B cell (primary cell): Measurements from ENCODE around the gene ARL3. TPM values are rescaled to one million over a fixed set of nuclear protein-coding genes. Genes with fewer than 3 reads are reported as not detected.

Source experiments
- ATAC-seq: fragments of 200-7000 bp; cut with Tn5 transposase; one replicate; pipeline ENCODE4 v1.10.0; 2021; ENCODE audit warnings: low read depth, mild to moderate bottlenecking, moderate number of reproducible peaks, moderate library complexity
- CTCF ChIA-PET: fragments of 350-600 bp; sonication (Branson Sonifier 250); formaldehyde crosslinking; loops from one replicate; lab custom pipeline; 2021; ENCODE audit warnings: antibody characterized with exemption, inconsistent platforms; lab: Charles Lee
- POLR2A ChIA-PET: fragments of 350-600 bp; sonication (Branson Sonifier 250); formaldehyde crosslinking; loops from one replicate; lab custom pipeline; 2021; ENCODE audit warnings: antibody characterized with exemption; lab: Charles Lee
- DNase-seq: peaks from one replicate; pipeline ENCODE4 v3.0.0; 2013
- H2AFZ ChIP-seq: 2 replicates; pipeline ENCODE4 v1.6.1; 2012; ENCODE audit warnings: mild to moderate bottlenecking, low read depth, low read length; ENCODE audit not compliant: insufficient read depth, poor library complexity, severe bottlenecking
- H3K27ac ChIP-seq, 2 donors: 1 replicate in 1 of 2; 2 replicates in 1 of 2; pipeline ENCODE4 v1.5.1; 2012 to 2013; ENCODE audit warnings: low read length in 2 of 2, mild to moderate bottlenecking in 2 of 2, moderate library complexity in 1 of 2
- H3K27me3 ChIP-seq, 4 experiments: fragments of 200-600 bp in 1 of 4; sonication (generic) in 1 of 4; replicated peaks in 1 of 4; 1 replicate in 2 of 4; 2 replicates in 2 of 4; pipeline versions ENCODE4 v1.6.1 to v1.7.0; 2013 to 2016; ENCODE audit warnings: low read length in 3 of 4, mild to moderate bottlenecking in 2 of 4, mixed read lengths in 1 of 4, moderate library complexity in 1 of 4; ENCODE audit not compliant: insufficient read depth in 4 of 4, control insufficient read depth in 3 of 4; ENCODE audit errors: control extremely low read depth in 1 of 4
- H3K36me3 ChIP-seq, 2 experiments: replicated peaks in 1 of 2; 1 replicate in 1 of 2; 2 replicates in 1 of 2; pipeline versions ENCODE4 v1.6.1 to v1.7.1; 2013; ENCODE audit warnings: low read length in 1 of 2; ENCODE audit not compliant: insufficient read depth in 2 of 2, control insufficient read depth in 1 of 2; ENCODE audit errors: control extremely low read depth in 1 of 2, extremely low read depth in 1 of 2
- H3K4me1 ChIP-seq, 2 donors: fragments of 200-600 bp in 1 of 2; sonication (generic) in 1 of 2; 1 replicate in 1 of 2; 2 replicates in 1 of 2; pipeline versions ENCODE4 v1.5.1 to v1.6.1; 2013 to 2017; ENCODE audit warnings: low read length in 2 of 2; ENCODE audit not compliant: control insufficient read depth in 2 of 2, insufficient read depth in 2 of 2
- H3K4me2 ChIP-seq: replicated peaks from 2 replicates; pipeline ENCODE3; 2012; ENCODE audit warnings: mild to moderate bottlenecking, low read depth, low read length; ENCODE audit not compliant: poor library complexity, severe bottlenecking
- H3K4me3 ChIP-seq, 5 experiments: fragments of 200-600 bp in 1 of 5; sonication (generic) in 1 of 5; 1 replicate in 3 of 5; 2 replicates in 2 of 5; pipeline versions ENCODE4 v1.5.1 to v1.7.0; 2011 to 2016; ENCODE audit warnings: low read length in 4 of 5, mild to moderate bottlenecking in 4 of 5, low read depth in 2 of 5, control low read depth in 1 of 5, moderate library complexity in 1 of 5; ENCODE audit not compliant: insufficient read depth in 1 of 5; ENCODE audit errors: control extremely low read depth in 1 of 5, extremely low read depth in 1 of 5
- H3K79me2 ChIP-seq: fragments of 200-600 bp; sonication (generic); one replicate; pipeline ENCODE4 v1.6.0; 2016; ENCODE audit warnings: low read length; ENCODE audit not compliant: control insufficient read depth, insufficient read depth
- H3K9ac ChIP-seq: fragments of 200-600 bp; sonication (generic); 2 replicates; pipeline ENCODE4 v1.6.1; 2017; ENCODE audit warnings: mild to moderate bottlenecking, low read length, moderate library complexity
- H3K9me3 ChIP-seq, 3 donors: one replicate each; pipeline versions ENCODE4 v1.6.1 to v1.7.1; 2013; ENCODE audit warnings: low read length in 2 of 3; ENCODE audit not compliant: control insufficient read depth in 2 of 3, insufficient read depth in 1 of 3; ENCODE audit errors: control extremely low read depth in 1 of 3
- H4K20me1 ChIP-seq: 2 replicates; pipeline ENCODE4 v1.6.0; 2012; ENCODE audit warnings: mild to moderate bottlenecking, low read length; ENCODE audit not compliant: insufficient read depth, control insufficient read depth, poor library complexity, severe bottlenecking
- H3K27ac Mint-ChIP-seq: one replicate; pipeline ENCODE4 v1.8.0; 2021; ENCODE audit warnings: mixed read lengths
- H3K27me3 Mint-ChIP-seq: one replicate; pipeline ENCODE4 v1.8.0; 2021; ENCODE audit warnings: mixed read lengths
- H3K4me1 Mint-ChIP-seq: one replicate; pipeline ENCODE4 v1.8.0; 2021; ENCODE audit warnings: mixed read lengths
- H3K4me3 Mint-ChIP-seq: one replicate; pipeline ENCODE4 v1.8.0; 2021; ENCODE audit warnings: mixed read lengths
- H3K9me3 Mint-ChIP-seq: one replicate; pipeline ENCODE4 v1.8.0; 2022; ENCODE audit warnings: mixed read lengths; ENCODE audit not compliant: insufficient read depth
- EZH2 ChIP-seq: IDR thresholded peaks from 2 replicates; pipeline ENCODE4 v1.6.1; 2012; ENCODE audit warnings: borderline replicate concordance, low read depth, mild to moderate bottlenecking, moderate library complexity, low read length; ENCODE audit not compliant: insufficient read depth, poor library complexity, severe bottlenecking
- WGBS: methylation state at CpG from one replicate; pipeline ENCODE4 v1.1.5; 2013; ENCODE audit warnings: missing lambda C conversion rate; ENCODE audit not compliant: insufficient coverage; 5-methylcytosine and 5-hydroxymethylcytosine counted together
- intact Hi-C: fragments of 100-400 bp; cut with micrococcal nuclease; formaldehyde crosslinking; loops from one replicate; pipeline ENCODE4 v1.10.0; 2022
- polyA plus RNA-seq: library from polyadenylated mRNA; depleted of rRNA; stranded (reverse); fragments of >200 nt; gene quantifications from 2 replicates; pipeline ENCODE4 v1.2.3, GENCODE V29; 2012
- total RNA-seq, 2 donors: library from RNA; stranded (reverse); fragments of 120-200 nt in 1 of 2; gene quantifications; 1 replicate in 1 of 2; 2 replicates in 1 of 2; pipeline versions ENCODE4 v1.2.3 to v1.2.4, GENCODE V29; 2013 to 2022
- TF ChIP-seq, protein P1 (sequence below): fragments of 200-600 bp; IDR thresholded peaks from one replicate; pipeline ENCODE4 v1.8.0; 2022; ENCODE audit warnings: antibody characterized with exemption, mild to moderate bottlenecking

The ARL3 gene
- total and polyA plus RNA-seq, 2 donors (not counting 1 experiment from before 2014, with no cell fraction given): 0.91 to 5.5 TPM

DNA sequence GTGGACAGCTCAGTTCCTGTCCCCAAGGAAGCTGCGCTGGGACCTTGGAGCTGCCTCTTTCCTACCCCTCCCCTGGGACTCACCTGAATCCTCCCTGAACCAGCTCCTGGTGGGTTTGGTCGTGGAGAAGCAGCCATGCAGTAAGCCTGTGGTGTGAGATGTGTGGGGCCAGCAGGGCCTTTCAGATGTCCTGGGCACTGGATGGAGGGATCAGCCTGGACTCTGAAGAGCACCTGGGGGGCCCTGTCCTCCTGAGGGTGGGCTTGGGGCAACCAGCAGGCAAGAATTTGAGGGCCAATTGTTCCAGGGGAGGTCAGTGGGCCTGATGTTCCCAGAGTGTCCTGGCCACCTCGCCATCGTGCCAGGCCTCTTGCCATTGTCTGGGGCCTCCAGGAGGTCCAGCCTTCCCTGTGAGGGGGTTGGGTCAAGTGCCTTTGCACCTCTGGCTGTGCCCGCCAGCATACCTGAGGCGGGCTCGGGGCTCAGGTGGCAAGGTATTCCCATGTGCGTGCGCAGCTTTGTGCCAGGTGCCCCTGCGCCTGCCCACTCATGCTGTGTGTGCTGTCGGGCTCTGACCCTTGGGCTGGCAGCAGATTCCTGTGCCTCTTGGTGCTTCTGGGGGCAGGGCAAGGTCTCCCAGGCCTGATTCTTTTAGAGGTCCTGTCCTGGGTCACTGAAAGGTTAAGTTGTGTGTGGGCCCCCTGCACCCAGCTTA, 62.6 kb downstream of the ARL3 start:
- peak overlapping the region; percentile 94 for H3K4me2 ChIP-seq
- peak overlapping the region in 2 of 5 experiments; percentile 23 to 35 for H3K4me3 ChIP-seq
- H3K27ac Mint-ChIP-seq: peak overlapping the region; percentile 98
- TF ChIP-seq, protein P1, sequence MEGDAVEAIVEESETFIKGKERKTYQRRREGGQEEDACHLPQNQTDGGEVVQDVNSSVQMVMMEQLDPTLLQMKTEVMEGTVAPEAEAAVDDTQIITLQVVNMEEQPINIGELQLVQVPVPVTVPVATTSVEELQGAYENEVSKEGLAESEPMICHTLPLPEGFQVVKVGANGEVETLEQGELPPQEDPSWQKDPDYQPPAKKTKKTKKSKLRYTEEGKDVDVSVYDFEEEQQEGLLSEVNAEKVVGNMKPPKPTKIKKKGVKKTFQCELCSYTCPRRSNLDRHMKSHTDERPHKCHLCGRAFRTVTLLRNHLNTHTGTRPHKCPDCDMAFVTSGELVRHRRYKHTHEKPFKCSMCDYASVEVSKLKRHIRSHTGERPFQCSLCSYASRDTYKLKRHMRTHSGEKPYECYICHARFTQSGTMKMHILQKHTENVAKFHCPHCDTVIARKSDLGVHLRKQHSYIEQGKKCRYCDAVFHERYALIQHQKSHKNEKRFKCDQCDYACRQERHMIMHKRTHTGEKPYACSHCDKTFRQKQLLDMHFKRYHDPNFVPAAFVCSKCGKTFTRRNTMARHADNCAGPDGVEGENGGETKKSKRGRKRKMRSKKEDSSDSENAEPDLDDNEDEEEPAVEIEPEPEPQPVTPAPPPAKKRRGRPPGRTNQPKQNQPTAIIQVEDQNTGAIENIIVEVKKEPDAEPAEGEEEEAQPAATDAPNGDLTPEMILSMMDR: no peak
- TF ChIP-seq EZH2: no peak
- peaks cover 1 to 30% of the 10 kb centered on the region in 2 experiments for H3K36me3 ChIP-seq
- H3K27me3 ChIP-seq: no peaks in the 10 kb centered on the region
- ChIA-PET CTCF (interaction anchor here (1.3 to 3.4 kb wide), 4 partner anchors 10 to 32 kb away, joined by 3 to 14 read pairs (median 8); no protein-coding TSS in a partner anchor), POLR2A (interaction anchor here (1.1 to 1.8 kb wide), 3 partner anchors 9 to 537 kb away, joined by 3 to 13 read pairs (median 7); no protein-coding TSS in a partner anchor)
- H3K27me3 Mint-ChIP-seq: no peaks in the 10 kb centered on the region
- peak overlapping the region; percentile 90 for H3K4me3 Mint-ChIP-seq
- H3K9ac ChIP-seq: peak overlapping the region; percentile 41
- peaks cover 97% of the 10 kb centered on the region for H4K20me1 ChIP-seq
- intact Hi-C loops: loop anchor here (1.0 kb wide), 1 partner anchor 9 kb away; no protein-coding TSS in a partner anchor
- DNase-seq: no peak
- H3K9me3 ChIP-seq: no peaks in the 10 kb centered on the region
- no peak overlapping the region for H2AFZ ChIP-seq
- ATAC-seq: no peak
- H3K27ac ChIP-seq: peak overlapping the region; percentile 70 to 90
- H3K79me2 ChIP-seq: peaks cover 83% of the 10 kb centered on the region
- WGBS: 59% methylated on average over 9 of the region's 11 CpGs
- no peaks in the 10 kb centered on the region for H3K9me3 Mint-ChIP-seq
- peaks cover 78% of the 10 kb centered on the region for H3K4me1 Mint-ChIP-seq
- H3K4me1 ChIP-seq: peaks cover 72 to 74% of the 10 kb centered on the region in 2 donors
